HCT116 (cell line): Measurements from ENCODE around the gene HNRNPAB. TPM values are rescaled to one million over a fixed set of nuclear protein-coding genes. Genes with fewer than 3 reads are reported as not detected.

ENCODE experiments used
- ATAC-seq: fragments of 200-7000 bp; cut with Tn5 transposase; 2 replicates; pipeline ENCODE4 v1.9.1; 2020; ENCODE audit warnings: mild to moderate bottlenecking, moderate library complexity
- BruUV-seq: library from RNA; stranded (reverse); fragments of 400-500 nt; replicated peaks from 2 replicates; lab custom pipeline; 2021; lab: Mats Ljungman, UMichigan
- CTCF ChIA-PET: fragments of 300-600 bp; sonication (Branson Sonifier 250); formaldehyde crosslinking; loops from one replicate; lab custom pipeline; 2021; ENCODE audit warnings: antibody characterized with exemption; lab: Charles Lee
- POLR2A ChIA-PET: fragments of 300-600, 350-600 bp; sonication (Branson Sonifier 250); formaldehyde crosslinking; loops from one replicate; lab custom pipeline; 2021; ENCODE audit warnings: antibody characterized with exemption; lab: Charles Lee
- RAD21 ChIA-PET, 2 experiments: fragments of 300-600 bp; sonication (Branson Sonifier 250); formaldehyde crosslinking; loops; one replicate each; lab custom pipeline; 2023; ENCODE audit warnings: low total read pairs in 2 of 2; ENCODE audit not compliant: uncharacterized antibody in 2 of 2, unreplicated experiment in 2 of 2, low non-redundant PET in 1 of 2; lab: Charles Lee
- DNase-seq: peaks from one replicate; pipeline ENCODE4 v3.0.0-alpha.2; 2010; ENCODE audit warnings: low read depth, low spot score
- H2AFZ ChIP-seq: fragments of 200-600 bp; shearing (Covaris generic), sonication (generic); 2 replicates; pipeline ENCODE4 v1.6.1; 2017; ENCODE audit warnings: low read depth, mixed run types, mixed read lengths, antibody characterized with exemption, low read length; ENCODE audit not compliant: poor library complexity, severe bottlenecking
- H3K27ac ChIP-seq: 2 replicates; pipeline ENCODE4 v1.5.1; 2012; ENCODE audit warnings: low read depth, low read length
- H3K27me3 ChIP-seq: fragments of 200-600 bp; sonication (generic); 2 replicates; pipeline ENCODE4 v1.6.1; 2016; ENCODE audit warnings: mixed run types, low read length, mixed read lengths; ENCODE audit not compliant: insufficient read depth
- H3K36me3 ChIP-seq, 2 experiments: fragments of 200-500 bp in 1 of 2; fragments of 200-600 bp in 1 of 2; sonication (Bioruptor generic) in 1 of 2; sonication (generic) in 1 of 2; 2 replicates each; pipeline versions ENCODE4 v1.5.1 to v1.6.1; 2014 to 2016; ENCODE audit warnings: low read length in 2 of 2, inconsistent platforms in 1 of 2, mixed read lengths in 1 of 2, mixed run types in 1 of 2; ENCODE audit not compliant: insufficient read depth in 2 of 2, control insufficient read depth in 1 of 2
- H3K4me1 ChIP-seq, 2 experiments: fragments of 200-600 bp in 1 of 2; sonication (generic) in 1 of 2; 2 replicates each; pipeline versions ENCODE4 v1.5.1 to v1.6.1; 2012 to 2017; ENCODE audit warnings: low read length in 2 of 2, inconsistent platforms in 1 of 2, mild to moderate bottlenecking in 1 of 2, mixed read lengths in 1 of 2, mixed run types in 1 of 2, moderate library complexity in 1 of 2; ENCODE audit not compliant: insufficient read depth in 2 of 2, control insufficient read depth in 1 of 2
- H3K4me2 ChIP-seq: fragments of 200-600 bp; sonication (generic); 2 replicates; pipeline ENCODE4 v1.6.1; 2017; ENCODE audit warnings: mixed run types, low read length, mixed read lengths
- H3K4me3 ChIP-seq, 2 experiments: fragments of 200-600 bp in 1 of 2; sonication (generic) in 1 of 2; replicated peaks in 1 of 2; 2 replicates each; pipeline ENCODE4 v1.5.1; 2011 to 2016; ENCODE audit warnings: low read length in 2 of 2, control low read depth in 1 of 2, low read depth in 1 of 2, mild to moderate bottlenecking in 1 of 2, mixed read lengths in 1 of 2, mixed run types in 1 of 2
- H3K79me2 ChIP-seq: fragments of 200-600 bp; sonication (generic); 2 replicates; pipeline ENCODE4 v1.6.1; 2017; ENCODE audit warnings: mild to moderate bottlenecking, mixed run types, low read length, moderate library complexity, mixed read lengths; ENCODE audit not compliant: insufficient read depth
- H3K9ac ChIP-seq: fragments of 200-600 bp; sonication (generic); 2 replicates; pipeline ENCODE4 v1.6.1; 2016; ENCODE audit warnings: low read length, mixed read lengths
- H3K9me2 ChIP-seq: fragments of 200-600 bp; sonication (generic), shearing (Covaris generic); 2 replicates; pipeline ENCODE4 v1.6.1; 2017; ENCODE audit warnings: mixed run types, mild to moderate bottlenecking, moderate library complexity; ENCODE audit not compliant: insufficient read depth
- H3K9me3 ChIP-seq, 2 experiments: fragments of 200-500 bp in 1 of 2; fragments of 200-600 bp in 1 of 2; sonication (Bioruptor generic) in 1 of 2; sonication (generic) in 1 of 2; 2 replicates each; pipeline ENCODE4 v1.6.1; 2014 to 2017; ENCODE audit warnings: low read length in 2 of 2, mixed read lengths in 2 of 2, inconsistent platforms in 1 of 2, low read depth in 1 of 2, mild to moderate bottlenecking in 1 of 2, mixed run types in 1 of 2, moderate library complexity in 1 of 2; ENCODE audit not compliant: control insufficient read depth in 1 of 2, insufficient read depth in 1 of 2
- H4K20me1 ChIP-seq: fragments of 200-600 bp; sonication (generic), shearing (Covaris generic); 2 replicates; pipeline ENCODE4 v1.6.1; 2017; ENCODE audit warnings: mixed run types, mild to moderate bottlenecking, moderate library complexity; ENCODE audit not compliant: insufficient read depth
- CEBPB ChIP-seq: IDR thresholded peaks from 2 replicates; pipeline ENCODE4 v1.6.1; 2012; ENCODE audit warnings: low read depth
- EGR1 ChIP-seq: IDR thresholded peaks from 2 replicates; pipeline ENCODE4 v1.6.1; 2012; ENCODE audit warnings: low read depth
- EZH2 ChIP-seq: fragments of 200-600 bp; sonication (generic); IDR thresholded peaks from 2 replicates; pipeline ENCODE4 v1.6.1; 2017; ENCODE audit warnings: antibody characterized with exemption, mixed run types
- JUND ChIP-seq: IDR thresholded peaks from 2 replicates; pipeline ENCODE4 v1.6.1; 2012
- POLR2AphosphoS5 ChIP-seq: IDR thresholded peaks from 2 replicates; pipeline ENCODE4 v1.6.1; 2011; ENCODE audit warnings: mild to moderate bottlenecking, low read depth, low read length, moderate library complexity
- SP1 ChIP-seq: IDR thresholded peaks from 2 replicates; pipeline ENCODE4 v1.6.1; 2012; ENCODE audit warnings: low read depth
- SRF ChIP-seq: IDR thresholded peaks from 2 replicates; pipeline ENCODE4 v1.6.1; 2012; ENCODE audit warnings: low read depth
- TCF7L2 ChIP-seq: IDR thresholded peaks from 2 replicates; pipeline ENCODE4 v1.7.0; 2011; ENCODE audit warnings: borderline replicate concordance, inconsistent platforms; ENCODE audit not compliant: insufficient read depth, insufficient read length; ENCODE audit errors: extremely low read depth
- ZFX ChIP-seq: fragments of 450-650 bp; IDR thresholded peaks from 2 replicates; pipeline ENCODE4 v1.6.1; 2017
- intact Hi-C: fragments of 100-400 bp; cut with micrococcal nuclease; formaldehyde crosslinking; loops from 2 replicates; pipeline ENCODE4 v1.10.0; 2022
- total RNA-seq: library from RNA; stranded (reverse); gene quantifications from one replicate; pipeline ENCODE4 v1.2.1, GENCODE V29; 2021; ENCODE audit not compliant: unreplicated experiment
- TF ChIP-seq, protein P1 (sequence below): IDR thresholded peaks from 2 replicates; pipeline ENCODE4 v1.6.1; 2011; ENCODE audit warnings: mild to moderate bottlenecking, low read length, moderate library complexity; ENCODE audit not compliant: insufficient replicate concordance; ENCODE audit errors: extremely low read depth
- TF ChIP-seq, protein P2 (sequence below), 3 experiments: fragments of 200-600 bp in 1 of 3; sonication (generic) in 1 of 3; IDR thresholded peaks in 2 of 3; conservative IDR thresholded peaks in 1 of 3; 2 replicates each; pipeline ENCODE4 v1.5.1; 2012 to 2017; ENCODE audit warnings: low read depth in 2 of 3, low read length in 2 of 3, antibody characterized with exemption in 1 of 3, borderline replicate concordance in 1 of 3, control low read depth in 1 of 3, mild to moderate bottlenecking in 1 of 3, mixed read lengths in 1 of 3, mixed run types in 1 of 3, moderate library complexity in 1 of 3; ENCODE audit not compliant: insufficient read depth in 1 of 3

HNRNPAB gene
- total RNA-seq, 1 experiment from 2014 or later = 273 TPM

DNA sequence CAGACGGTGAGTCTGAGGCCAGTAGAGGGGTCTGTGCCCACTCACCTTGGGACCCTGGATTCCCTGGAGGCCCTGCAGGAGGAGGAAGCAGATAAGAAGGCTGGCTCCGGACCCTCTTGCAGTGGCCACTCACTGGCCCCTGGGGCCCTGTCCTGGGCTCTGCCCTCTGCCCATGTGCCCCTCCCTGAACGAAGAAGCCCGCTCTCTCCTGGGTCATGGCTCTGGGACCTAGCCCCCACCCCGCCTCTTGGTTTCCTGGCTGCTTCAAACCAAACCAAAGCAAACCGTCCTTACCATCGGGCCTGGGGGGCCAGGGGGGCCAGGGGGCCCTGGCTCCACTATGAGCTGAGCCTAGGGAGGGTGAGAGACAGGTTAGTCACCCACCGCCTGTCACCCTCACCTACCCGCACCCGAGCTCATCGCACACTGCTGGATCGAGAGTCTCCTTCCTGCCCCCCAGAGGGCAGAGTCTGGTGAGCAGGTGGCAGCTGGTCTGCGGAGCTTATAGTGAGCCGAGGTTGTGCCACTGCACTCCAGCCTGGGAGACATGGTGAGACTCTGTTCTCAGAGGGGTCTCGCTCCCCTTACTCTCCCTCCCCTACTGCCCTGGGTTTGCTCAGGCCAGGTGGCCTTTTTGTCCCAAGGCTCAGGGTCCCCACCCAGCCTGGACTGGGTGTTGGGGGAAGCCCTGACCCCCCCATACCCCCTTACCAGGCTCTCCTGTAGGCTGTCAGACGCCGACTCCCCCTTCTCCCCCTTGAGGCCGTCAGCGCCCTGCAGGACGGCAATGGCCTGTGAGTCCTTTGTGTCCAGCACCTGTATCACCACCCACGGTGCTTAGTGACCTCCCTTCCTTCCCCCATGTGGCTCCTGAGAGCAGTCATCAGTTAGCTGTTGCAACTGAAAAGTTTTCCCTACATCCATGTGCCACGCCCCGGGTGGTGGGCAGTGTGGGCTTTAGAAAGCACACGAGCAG, 43.4 kb downstream of the HNRNPAB start:
- H3K9me2 ChIP-seq = no peaks in the 10 kb centered on the region
- no peak overlapping the region for H3K4me3 ChIP-seq
- no peaks in the 10 kb centered on the region for H3K9me3 ChIP-seq
- no peaks in the 10 kb centered on the region for H3K27me3 ChIP-seq
- DNase-seq = no peak
- no peaks in the 10 kb centered on the region for H3K79me2 ChIP-seq
- no peak overlapping the region for H3K4me2 ChIP-seq
- RAD21 ChIA-PET = interaction anchor here in 1 of 2 experiments (0.7 kb wide), 1 partner anchor 172 kb away, joined by 3 read pairs; no protein-coding TSS in a partner anchor
- H2AFZ ChIP-seq = no peak overlapping the region
- BruUV-seq = no TSS peak
- no peaks in the 10 kb centered on the region for H3K36me3 ChIP-seq
- peak; percentile 56; the same call in 1 of the 2 replicates for ATAC-seq
- no peak overlapping the region for H3K9ac ChIP-seq
- CTCF ChIA-PET = no interaction called here
- intact Hi-C loops = no loop called here
- POLR2A ChIA-PET = no interaction called here
- no peak overlapping the region for H3K27ac ChIP-seq
- H4K20me1 ChIP-seq = no peaks in the 10 kb centered on the region
- no peak for TF ChIP-seq CEBPB
- TF ChIP-seq, protein P1, sequence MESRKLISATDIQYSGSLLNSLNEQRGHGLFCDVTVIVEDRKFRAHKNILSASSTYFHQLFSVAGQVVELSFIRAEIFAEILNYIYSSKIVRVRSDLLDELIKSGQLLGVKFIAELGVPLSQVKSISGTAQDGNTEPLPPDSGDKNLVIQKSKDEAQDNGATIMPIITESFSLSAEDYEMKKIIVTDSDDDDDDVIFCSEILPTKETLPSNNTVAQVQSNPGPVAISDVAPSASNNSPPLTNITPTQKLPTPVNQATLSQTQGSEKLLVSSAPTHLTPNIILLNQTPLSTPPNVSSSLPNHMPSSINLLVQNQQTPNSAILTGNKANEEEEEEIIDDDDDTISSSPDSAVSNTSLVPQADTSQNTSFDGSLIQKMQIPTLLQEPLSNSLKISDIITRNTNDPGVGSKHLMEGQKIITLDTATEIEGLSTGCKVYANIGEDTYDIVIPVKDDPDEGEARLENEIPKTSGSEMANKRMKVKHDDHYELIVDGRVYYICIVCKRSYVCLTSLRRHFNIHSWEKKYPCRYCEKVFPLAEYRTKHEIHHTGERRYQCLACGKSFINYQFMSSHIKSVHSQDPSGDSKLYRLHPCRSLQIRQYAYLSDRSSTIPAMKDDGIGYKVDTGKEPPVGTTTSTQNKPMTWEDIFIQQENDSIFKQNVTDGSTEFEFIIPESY = no peak
- no peak for TF ChIP-seq EZH2
- TF ChIP-seq POLR2AphosphoS5 = no peak
- TF ChIP-seq EGR1 = no peak
- no peak for TF ChIP-seq ZFX
- no peak for TF ChIP-seq TCF7L2
- TF ChIP-seq SP1 = no peak
- no peak for TF ChIP-seq JUND
- TF ChIP-seq, protein P2, sequence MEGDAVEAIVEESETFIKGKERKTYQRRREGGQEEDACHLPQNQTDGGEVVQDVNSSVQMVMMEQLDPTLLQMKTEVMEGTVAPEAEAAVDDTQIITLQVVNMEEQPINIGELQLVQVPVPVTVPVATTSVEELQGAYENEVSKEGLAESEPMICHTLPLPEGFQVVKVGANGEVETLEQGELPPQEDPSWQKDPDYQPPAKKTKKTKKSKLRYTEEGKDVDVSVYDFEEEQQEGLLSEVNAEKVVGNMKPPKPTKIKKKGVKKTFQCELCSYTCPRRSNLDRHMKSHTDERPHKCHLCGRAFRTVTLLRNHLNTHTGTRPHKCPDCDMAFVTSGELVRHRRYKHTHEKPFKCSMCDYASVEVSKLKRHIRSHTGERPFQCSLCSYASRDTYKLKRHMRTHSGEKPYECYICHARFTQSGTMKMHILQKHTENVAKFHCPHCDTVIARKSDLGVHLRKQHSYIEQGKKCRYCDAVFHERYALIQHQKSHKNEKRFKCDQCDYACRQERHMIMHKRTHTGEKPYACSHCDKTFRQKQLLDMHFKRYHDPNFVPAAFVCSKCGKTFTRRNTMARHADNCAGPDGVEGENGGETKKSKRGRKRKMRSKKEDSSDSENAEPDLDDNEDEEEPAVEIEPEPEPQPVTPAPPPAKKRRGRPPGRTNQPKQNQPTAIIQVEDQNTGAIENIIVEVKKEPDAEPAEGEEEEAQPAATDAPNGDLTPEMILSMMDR (IDR thresholded peaks at IDR 0.05 in 2 of 3, conservative IDR thresholded peaks at IDR 0.05 in 1 of 3; ENCODE audit: borderline replicate concordance in 1 of 3, insufficient read depth in 1 of 3, low read depth in 2 of 3, low read length in 2 of 3) = no peak
- no peak for TF ChIP-seq SRF
- no peaks in the 10 kb centered on the region for H3K4me1 ChIP-seq
